NCI-H146 treated with DMSO at 0.1 percent for 48 hours (cell line): ENCODE data around the gene OR10A3.

Source experiments
- DNase-seq: peaks from one replicate; lab custom pipeline; 2025; ENCODE audit not compliant: unreplicated experiment; lab: John Stamatoyannopoulos, UW

OR10A3 gene

DNA sequence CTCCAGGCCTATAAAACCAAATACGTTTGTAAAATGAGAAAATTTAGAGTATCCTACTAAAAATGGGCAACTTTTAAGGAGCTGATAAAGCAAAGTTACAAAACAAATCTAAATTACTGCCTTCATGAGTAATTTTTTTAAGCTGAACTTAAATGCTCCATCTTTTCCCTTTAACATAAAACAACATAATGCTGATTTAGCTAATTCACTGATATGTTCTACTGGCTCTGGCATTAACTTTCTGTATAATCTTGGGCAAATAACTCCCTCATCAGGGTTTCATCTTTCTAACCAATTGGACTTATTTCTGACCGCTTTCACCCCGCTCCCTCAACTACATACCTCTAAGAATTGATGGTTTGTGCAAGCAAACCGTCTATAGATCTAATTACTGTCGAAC, 362 bp downstream of the OR10A3 start:
- no peak for DNase-seq

DNA sequence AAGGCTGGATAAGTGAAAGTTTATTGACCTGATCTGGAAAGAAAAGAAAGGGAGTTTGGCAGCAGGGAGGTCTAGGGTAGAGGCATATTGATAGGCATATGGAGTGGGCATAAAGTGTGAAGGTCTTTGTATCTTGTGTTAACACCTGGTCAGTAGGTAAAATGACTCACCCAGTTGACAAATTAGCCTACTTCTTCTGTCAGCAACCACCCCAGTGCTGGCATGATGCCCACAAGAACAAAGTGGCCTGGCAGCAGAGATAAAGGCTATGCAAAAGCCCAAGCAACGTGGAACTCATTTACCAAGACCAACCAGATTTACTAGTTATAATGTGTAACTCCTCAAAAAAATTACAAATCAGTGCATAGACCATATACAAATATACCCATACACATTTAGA, 4.9 kb downstream of the OR10A3 start:
- DNase-seq, result no peak

DNA sequence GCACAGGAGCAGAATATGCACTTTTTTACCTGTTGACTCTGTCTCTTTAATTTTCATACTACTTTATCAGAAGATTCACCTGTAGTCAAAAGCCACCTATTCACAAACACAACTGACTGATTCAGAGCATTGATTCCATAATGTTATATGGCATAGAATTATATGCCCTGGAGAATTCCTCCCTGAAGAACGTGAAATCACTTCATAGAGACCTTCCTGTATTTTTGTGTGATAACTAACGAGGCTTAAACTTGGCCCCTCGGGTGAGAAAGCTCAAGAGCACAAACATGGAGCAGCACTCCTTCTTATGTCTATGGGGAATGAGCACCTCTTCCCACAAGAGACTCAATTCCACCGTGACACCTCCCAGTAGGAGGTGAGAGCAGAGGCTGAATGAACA, 10.3 kb downstream of the OR10A3 start, which contains the start of gene OR10A6:
Gene OR10A6, minus strand, starts transcription at position 101 of the 400 bp plus-strand sequence. CDS start 2,606 bp downstream, outside the sequence.
- DNase-seq, result no peak

DNA sequence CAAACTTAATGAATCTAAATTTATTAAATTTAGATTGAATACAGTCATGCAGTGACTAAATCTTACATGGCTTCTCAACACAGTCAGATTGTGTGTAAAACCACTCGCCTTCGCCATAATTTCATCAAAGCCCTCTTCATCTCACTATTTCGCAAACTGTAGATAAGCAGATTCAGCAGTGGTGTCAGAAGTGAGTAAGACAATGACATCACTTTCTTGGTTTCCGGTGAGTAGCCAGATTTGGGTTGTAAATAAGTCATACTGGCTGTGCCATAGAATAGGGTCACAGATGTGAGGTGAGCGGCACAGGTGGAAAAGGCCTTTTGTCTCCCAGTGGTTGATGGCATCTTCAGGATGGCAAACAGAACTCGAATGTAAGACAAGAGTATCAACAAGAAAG, 13.9 kb downstream of the OR10A3 start:
- DNase-seq, result no peak

DNA sequence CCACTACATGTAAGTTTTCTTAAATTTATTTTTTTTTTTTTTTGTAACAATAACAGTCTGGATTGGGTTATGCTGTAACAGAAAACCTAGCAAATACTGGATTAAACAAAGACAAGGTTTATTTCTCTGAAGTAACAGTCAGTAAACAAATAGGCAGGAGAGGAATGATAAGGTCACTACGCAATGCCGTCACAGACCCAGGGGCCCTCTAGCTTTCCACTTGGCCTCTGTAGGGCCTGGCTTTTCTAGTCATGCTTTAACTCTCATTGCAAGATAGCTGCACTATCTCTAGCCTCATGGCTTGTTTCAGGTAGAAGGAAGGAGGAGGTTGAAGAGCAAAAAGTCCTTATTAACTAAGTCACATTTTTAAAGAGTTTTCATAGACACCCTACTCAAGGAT, 17.0 kb downstream of the OR10A3 start:
- DNase-seq, result no peak

DNA sequence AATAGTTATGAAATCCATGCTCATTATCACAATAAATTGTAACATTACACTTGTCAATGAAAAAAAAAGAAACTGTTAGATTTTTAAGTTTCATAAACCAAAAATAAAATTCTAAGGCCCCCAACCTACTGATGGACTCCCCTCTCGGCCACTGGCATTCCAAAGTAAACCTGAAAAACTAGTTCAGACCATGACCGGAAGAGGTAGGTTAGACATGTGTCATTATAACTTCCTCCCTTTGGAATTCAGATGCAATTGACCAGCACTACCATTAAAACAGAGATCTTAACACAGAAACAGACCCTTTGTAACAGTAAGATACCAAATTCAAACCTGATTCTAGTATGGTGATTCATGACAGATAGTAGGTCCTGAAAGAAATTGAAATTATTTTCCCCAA, 23.4 kb downstream of the OR10A3 start:
- DNase-seq, result no peak

DNA sequence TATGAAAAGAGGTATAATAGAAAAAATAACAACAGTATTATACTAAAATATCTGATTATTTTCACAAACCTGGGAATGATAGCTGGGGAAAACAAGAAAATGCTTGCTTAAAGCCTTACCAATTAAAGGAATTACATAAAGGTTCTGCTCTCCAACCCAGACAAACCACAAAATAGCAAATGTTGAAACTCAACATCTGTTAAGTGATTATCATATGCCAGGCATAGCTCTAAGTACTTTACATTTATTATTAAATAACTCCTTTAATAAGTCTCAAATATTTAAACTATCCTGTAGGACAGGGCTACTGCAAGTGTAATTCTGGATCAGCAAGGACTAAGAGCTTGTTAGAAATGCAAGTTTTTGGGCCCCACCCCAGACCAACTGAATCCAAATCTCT, 30.5 kb downstream of the OR10A3 start:
- no peak for DNase-seq

DNA sequence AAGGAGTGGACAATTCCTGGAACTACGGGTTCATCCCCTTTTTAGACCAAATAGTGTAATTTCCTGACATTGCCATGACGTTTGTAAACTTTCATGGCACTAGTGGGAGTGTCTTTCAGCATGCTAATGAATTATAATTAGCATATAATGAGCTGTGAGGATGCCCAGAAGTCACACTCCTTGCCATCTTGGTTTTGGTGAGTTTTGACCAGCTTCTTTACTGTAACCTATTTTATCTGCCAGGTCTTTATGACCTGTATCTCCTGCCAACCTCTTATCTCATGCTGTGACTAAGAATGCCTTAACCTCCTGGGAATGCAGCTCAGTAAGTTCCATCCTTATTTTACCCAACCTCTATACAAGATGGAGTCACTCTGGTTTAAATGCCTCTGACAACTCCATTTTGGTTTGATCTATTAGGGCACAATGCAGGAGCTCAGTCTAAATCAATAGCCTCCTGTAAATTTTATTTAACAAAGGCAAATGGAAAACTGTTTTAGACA, 31.2 kb downstream of the OR10A3 start:
- DNase-seq, result no peak

DNA sequence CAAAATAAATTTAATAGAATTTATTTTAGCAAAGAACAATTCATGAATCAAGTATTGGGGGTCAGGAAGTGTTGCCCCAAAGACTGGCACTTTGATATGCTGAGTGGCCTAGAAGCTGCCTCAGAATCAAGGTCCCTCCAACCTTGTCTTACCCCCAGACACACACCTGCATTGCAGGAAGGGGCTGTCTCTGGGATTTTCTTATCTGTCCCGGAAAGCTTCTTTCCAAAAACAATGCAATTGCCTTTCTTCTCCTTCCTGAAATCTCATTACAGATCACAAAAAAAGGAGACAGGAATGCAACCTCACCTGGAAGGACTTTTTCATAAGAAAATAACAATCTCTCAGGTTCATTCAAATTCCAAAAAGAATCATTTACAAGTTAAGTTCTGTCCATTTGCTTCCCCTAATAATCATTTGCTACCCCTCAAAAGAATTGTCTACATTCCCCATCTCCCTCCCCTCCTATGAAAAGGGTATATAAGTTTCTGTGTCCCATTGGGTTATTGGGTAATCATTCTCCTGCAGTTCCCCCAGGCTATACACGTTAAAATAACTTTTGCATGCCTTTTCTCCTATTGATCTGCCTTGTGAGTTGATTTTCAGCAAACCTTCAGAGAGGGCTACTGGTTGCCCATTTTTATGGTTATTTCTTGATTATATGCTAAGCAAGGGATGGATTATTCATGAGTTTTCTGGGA, 31.8 kb downstream of the OR10A3 start:
- DNase-seq, result no peak

DNA sequence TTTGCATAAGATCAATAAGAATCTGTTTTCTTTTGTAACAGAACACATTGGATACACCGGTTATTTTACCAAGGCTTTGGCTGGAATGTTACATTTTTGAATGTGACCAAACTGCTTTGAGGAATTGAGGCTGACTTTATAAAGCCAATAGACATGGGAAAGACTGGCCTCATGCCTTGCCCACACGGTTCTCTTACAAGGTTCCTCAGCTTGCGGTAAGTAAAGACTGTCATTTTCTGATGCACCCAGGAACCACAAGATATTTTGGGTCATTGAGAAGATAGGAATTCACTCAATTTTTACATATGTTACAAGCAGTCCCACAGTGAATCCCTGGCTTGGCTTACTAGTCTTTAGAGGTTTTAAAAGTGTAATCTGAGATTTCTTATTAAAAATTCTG, 34.4 kb downstream of the OR10A3 start:
- no peak for DNase-seq

DNA sequence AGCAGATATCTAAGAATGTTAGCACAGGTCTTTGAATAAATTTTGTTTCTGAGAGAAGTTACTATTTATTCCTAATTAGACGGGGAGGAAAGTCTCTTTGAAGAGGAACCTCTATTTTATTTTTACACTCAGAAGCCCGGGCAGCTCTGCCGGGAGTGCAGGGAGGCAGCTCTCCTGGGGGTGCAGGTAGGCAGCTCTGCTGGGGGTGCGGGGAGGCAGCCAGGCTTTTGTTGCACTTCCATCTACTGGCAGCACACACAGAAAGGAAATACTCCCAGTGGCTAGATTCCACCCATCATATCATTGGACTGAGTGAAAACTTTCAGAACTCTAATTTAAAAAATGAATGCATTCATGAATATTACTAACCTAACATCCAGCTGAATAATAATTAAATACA, 35.0 kb downstream of the OR10A3 start:
- DNase-seq, result no peak

DNA sequence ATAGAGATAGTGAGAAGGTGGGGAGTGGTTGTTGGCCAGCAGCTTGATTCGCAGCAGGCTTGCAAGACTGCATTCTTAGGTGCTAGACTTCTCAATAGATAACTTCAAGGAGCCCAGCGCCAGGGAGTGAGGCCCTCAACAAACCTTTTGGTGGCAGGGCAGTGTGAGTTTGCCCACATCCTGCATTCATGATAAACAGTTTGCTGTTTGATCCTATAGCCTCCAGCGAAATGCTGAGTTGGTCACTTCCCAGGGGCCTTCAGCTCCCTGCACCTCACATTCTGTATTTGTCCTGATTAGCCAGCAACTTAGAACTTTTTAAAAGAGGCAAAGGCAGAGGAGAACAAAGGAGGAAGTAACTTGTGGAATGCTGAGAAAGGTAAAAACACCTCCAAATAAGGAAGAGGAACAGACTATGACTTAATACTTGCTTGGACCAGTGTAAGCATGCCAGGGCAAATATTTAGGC, 35.5 kb downstream of the OR10A3 start:
- no peak for DNase-seq

DNA sequence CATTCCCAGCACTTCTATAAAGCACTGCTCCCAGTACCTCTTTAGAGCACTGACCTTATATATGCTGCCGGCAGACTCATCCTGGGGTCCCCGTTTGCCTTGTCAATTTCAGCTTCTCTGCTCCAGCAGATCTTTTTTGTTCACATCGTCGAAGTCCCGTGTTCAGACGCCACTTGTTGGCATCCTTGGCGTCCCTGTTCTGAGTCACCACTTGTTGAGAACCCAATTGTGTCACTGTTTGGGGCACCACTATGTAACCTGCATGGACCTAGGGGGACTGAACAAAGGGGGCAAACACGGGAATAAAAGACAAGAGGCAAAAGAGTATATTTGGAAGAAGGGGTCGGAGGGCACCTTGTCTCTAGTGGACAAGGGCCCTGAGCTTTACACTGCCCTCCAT, 36.0 kb downstream of the OR10A3 start:
- DNase-seq, result no peak

DNA sequence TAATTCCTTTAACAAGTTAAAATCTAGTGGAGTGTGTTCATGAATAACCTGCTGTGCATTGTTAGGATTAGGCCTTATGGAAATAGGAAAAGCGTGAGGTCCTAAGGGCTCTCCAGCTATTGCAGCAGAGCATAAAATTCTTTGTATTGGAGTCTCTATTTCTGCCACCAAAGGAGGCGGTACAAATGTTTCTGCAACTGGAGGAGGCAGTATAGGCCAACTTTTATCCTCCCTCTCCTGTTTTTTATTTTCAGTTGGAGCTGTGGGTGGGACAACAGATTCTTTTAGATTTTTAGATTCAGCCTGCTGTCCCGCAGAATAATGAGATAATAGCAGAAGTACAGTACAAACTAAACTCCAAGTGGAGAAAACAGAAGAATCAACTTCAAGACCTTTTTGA, 36.6 kb downstream of the OR10A3 start:
- no peak for DNase-seq

DNA sequence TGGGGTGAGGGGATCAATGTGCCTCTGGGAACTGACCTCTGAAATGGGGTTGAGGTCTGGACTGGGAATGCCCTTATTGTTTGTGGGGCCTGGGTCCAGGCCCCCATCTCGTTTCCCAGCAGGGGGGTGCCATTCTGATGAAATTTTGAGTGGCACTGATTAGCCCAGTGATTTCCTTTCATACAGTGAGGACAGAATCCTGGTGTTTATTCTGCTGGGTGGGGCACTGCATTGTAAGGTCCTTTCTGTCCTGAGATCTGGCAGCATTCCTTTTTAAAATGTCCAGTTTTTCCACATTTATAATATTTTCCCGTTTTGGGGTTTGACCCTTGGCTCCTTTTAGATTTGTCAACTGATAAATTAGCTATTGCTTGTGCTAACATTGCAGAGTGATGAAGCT, 37.6 kb downstream of the OR10A3 start:
- no peak for DNase-seq

DNA sequence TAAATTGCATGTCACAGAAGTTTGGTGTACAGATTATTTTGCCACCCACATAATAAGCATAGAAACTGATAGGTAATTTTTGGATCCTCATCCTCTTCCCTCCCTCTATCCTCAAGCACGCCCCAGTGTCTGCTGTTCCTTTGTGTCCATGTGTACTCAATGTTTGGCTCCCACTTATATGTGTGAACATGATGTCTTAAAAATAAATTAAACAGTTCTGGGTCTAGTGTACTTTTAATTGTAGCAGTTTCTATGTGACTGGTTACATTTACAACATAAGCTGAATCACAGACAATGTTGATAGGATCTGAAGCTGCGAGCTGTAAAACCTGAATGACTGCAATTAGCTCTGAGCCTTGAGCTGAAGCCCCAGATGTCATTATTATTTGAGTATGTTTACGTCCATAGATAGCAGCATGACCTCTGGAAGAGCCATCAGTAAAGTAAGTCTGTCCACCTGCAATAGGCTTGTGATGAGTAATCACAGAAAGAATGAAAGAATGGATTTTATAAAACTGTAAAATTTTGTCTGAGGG, 40.1 kb downstream of the OR10A3 start:
- no peak for DNase-seq

DNA sequence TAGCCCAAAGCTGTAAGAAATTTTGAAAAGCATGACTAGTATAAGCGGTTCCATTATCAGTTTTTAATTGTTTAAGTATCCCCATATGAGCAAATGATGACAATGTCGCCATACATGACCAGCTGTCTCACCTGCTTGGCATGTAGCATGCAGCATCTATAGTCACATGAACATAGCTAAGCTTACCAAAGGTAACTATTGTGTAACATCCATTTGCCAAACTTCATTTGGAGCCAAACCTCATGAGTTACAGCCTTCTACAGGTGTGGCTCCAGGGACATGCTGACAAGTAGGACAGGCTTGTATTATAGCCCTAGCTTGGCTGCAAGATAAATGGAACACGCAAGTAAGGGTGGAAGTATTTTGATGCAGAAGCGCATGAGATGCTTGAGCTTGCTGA, 40.8 kb downstream of the OR10A3 start:
- no peak for DNase-seq

DNA sequence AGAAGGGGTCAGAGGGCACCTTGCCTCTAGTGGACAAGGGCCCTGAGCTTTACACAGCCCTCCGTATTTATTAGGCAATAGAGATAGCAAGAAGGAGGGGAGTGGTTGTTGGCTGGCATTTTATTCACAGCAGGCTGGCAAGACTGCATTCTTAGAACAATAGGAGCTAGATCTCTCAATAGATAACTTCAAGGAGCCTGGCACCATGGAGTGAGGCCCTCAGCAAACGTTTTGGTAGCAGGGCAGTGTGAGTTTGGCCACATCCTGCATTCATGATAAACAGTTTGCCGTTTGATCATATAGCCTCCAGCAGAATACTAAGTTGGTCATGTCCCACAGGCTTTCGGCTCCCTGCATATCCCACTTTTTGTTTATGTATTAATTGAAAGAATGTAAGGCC, 42.1 kb downstream of the OR10A3 start:
- no peak for DNase-seq

DNA sequence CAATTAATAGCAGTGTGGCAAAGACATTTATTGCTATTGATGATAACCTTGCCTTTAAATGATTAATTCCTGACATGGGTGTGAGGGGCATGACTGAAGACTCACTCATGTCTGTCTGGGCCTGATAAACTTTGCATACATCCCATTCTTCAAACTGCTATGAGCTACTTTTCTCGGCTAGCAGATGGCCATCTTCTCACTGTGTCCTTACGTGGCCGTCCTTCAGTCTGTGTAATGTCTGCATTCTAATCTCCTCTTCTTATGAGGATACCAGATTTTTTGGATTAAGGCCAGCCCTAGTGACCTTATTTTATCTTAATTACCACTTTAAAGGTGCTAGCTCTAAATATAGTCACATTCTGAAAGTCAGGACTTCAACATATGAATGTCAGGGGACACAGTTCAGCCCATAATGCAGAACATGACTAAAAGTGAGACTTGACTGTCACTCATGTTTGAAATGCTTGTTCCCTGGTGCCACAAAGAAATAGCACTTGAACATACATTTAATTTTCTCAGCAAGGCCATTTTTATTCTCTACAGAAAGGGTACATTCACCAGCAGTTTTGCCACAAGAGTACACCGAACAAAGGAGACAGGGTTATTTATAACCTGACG, 42.7 kb downstream of the OR10A3 start:
- no peak for DNase-seq

DNA sequence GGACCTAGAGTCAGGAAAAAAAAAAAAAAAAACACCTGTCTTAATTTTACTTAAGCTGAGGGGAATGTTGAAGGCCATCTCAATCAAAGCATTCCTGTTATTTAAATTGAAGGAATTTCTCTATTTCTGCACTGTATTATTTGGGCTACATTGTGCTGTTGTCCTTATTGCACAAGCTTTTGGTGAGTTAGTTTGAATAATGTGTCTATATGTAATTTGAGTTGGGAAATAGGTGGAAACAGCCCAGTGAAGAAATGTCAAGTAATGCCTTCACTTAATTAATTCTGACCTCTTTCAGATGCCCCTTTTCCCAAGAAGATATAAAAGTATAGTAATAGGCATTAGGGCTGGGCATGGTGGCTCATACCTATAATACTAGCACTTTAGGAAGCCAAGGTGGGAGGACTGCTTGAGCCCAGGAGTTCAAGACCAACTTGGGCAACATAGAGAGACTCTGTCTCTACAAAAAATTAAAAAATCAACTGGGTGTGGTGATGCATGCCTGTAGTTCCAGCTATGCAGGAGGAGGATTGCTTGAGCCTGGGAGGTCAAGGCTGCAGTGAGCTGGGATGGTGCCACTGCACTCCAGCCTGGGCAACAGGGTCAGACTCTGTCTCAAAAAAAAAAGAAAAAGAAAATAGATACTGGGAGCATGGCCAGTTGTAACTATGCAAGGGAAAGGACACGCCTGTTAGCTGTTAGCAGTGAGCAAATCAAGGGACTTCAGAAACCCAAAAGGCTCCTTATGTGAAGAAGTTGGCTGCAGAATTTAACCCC, 45.3 kb downstream of the OR10A3 start:
- no peak for DNase-seq

DNA sequence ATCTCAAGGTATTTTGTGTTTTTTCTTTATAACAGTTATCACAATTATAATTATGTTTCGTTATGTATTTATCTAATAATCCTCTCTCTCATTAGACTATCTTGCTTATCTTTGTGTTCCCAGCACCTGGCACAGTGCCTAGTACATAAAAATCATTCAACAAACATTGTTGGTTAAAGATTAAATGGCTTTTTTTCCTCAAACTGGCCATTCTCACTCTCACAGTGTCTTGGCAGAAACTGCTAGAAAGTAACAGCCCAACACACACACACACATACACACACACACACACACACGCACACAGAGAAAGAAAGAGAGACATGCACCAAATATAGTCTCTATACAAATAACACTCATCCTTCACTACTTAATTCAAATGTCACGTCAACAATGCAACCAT, 47.3 kb downstream of the OR10A3 start:
- DNase-seq, result no peak

DNA sequence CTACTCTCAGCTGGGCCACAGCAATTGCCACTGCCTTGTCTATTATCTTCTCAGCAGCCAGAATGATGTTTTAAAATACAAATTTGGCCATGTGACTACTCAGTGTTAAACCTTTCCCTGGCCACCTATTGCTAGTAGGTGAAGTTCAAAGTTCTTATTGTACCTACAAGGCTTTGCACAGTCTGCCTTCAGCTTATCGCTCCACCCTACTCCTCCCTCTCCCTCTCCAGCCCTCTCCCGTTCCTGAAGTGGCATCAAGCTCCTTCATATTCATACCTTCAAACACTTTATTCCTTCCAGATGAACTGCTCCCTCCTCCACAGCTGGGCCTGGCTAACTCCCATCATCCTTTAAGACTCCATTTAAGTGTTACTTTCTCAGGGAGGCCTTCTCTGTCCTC, 47.7 kb downstream of the OR10A3 start:
- no peak for DNase-seq
